ENCODE results near the gene MED9.

MED9 gene

DNA sequence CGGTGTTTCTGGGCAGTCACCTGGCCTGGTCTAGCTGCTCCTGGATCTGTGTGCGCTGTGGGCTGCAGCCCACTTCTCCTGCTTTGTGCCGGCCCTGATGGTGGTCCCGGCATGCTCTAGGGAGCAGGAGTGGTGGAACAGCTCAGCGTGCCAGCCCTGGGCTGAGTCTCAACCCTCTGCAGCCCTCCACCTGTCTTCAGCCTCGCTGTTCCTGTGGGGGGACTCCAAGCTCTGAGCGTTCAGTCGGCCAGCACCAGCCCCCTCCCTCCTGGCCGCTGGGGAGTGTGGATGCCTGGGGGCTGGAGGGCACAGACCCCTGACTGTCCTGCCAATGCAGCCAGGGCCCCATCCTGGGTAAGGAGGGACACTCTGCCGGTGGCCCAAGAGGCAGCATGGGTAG is 43.1 kb downstream of the MED9 start:
- no peak for DNase-seq

DNA sequence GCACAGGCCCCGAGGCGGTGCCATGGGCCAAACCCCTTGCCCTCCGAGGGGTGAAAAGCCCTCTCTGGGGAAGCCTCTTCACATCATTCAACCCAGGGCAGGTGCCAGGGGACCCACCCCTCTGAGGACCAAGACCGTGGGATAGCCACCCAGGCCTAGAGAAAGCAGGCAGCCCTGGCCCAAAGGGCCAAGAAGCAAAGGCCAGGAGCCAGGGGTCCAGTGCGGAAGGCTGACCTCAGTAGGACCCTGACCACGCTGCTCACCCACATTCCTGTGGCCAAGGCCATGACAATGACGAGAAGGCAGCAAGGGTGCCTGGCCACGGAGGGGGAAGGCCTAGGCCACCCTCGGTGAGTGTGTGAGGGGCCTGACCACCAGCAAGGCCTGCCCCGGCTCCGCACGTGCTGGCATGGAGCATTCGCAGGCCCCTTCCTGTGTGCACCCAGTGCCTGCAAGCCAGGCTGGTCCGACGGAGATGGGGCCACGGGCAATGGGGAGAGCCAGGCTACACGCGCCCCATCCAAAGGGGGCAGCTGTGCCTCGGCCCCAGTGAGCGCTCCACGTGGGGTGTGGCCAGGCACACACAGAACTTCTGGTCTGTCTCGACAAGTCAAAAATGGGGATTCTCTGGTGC is 43.9 kb downstream of the MED9 start:
- DNase-seq, result no peak

DNA sequence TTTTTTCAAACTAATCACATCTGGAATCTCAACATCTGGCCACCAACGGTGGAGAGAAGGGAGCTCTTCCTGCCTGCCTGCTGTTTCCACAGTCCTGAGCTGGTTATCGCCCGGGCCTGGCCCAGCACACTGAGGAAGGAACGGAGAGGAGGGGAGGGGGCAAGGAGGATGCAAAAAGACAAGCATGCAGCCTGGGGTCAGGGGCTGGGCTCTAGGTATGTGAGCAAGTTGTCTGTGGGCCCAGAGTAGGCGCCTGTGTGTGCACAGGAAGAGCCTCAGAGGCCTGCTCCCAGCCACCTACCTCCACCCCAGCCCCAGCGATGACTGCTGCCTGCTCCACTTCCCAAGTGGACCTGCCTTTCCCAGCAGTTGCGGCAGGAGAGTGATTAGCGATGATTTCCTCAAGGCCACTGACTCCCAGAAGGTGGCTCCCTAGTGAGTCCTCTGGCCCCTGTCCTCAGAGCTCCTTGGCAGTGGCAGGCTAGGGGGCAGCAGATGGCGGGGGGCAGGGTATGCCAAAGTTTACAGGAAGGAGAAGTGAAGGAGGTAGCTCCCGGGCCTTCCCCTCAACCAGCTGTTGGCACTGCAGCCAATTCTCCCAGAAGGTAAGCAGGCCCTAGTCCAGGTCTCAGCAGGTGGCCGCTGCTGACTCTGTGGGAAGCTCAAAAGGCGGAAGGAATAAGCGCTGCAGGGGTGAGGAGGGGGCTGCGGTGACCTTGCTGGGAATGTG is 46.4 kb downstream of the MED9 start:
- DNase-seq, result no peak

DNA sequence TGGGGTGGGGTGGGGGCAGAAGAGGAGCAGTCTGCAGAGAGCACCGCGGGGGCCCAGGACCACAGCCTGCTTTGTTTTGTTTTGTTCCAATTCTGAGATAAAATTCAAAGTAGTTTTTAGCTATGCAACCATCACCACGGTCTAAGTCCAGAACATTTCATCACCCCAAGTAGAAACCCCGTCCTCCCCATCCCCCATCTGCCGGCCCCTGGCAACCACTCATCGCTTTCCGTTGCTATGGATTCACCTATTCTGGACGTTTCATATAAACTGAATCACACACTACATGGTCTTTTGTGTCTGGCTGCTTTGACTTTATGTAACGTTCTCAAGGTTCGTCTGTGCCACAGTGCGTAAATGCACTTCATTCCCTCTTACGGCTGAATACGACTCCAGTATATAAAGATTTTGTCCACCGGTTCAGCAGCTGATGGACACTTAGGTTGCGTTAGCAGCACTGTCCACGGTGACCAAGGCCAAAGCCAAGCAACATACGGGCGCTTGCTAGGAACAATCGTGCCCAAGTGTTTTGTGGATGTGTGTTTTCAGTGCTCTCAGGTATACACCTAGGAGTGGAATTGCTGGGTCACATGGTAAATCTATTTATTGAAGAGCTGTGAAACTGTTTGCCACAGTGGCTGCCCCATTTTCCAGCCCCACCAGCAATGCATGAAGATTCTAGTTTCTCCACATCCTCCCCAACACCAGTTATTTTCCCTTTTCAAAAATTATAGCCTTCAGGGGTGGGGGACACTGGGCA is 47.1 kb downstream of the MED9 start:
- DNase-seq, result no peak

DNA sequence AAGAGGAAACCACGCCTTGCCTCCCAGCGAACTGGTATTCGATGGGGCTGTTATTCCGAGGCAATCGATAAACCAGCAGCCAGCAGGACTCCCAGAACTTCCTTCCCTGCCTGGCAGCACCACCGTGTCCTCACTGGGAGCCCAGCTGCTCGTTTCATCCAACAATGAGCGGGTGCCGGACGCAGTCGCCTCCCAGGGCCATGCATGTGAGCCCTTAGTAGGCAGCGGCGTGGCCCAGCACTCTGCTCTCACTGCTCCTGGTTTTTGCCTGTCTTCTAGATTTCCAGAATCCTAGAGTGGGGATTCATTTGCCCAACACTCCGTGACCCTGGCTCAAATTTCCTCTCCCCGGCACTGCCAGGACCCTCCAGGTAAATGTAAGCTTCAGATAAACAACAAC is 48.5 kb downstream of the MED9 start:
- DNase-seq, result no peak

DNA sequence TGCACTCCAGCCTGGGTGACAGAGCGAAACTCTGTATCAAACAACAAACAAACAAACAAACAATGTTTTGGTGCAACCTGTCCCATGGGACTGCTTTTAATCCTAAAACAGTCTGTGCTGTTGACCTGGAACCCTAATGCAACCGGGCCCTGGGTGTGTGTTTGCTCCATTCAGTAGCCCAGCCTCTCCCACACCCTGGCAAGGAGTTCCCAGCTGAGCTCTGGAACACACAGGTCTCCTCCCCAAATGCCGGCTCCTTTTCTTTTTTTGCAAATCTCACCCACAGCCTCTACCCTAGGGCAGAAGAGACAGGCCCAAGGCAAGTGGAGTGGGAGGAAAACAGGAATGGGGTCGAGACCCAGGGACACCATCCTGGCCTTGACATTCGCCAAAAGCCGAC is 49.2 kb downstream of the MED9 start:
- DNase-seq, result no peak

DNA sequence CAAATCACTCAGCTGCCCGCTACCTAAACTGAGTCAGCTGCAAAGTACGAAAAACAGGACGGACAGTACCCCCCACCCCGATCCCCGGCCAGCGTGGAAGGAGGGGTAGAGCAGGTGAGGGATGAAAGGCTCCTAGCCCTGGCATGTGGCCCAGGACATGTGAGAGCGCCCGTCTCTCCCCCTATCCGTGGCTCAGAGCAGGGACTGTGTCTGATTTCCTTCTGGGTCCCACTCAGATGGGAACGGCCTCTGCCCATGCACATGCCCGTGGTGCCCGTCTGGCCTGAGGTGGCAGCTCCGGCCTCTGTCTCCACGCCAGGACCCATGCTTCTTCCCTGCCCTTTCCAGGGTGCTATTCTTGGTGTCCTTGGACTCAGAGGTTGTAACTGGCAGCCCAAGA is 49.6 kb downstream of the MED9 start:
- no peak for DNase-seq

DNA sequence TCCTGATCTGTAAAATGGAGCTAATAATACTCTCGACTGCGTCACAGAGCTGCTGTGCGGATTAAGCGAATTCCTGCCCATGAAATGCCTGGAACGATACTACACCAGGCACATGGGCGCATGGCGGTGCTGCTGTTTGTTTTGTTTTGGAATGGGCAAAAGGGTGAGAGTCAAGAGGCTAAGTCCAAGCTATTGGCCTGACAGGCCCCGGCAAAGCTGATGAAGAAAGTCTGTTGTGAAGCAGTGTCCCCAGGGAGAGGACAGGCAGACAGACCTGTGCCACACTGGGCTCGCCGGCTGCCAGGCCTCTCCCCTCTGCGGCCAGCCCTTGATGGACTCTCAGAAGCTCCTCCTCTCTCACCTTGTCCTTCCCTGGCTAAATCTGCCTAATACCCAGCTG is 50.7 kb downstream of the MED9 start:
- DNase-seq, result no peak

DNA sequence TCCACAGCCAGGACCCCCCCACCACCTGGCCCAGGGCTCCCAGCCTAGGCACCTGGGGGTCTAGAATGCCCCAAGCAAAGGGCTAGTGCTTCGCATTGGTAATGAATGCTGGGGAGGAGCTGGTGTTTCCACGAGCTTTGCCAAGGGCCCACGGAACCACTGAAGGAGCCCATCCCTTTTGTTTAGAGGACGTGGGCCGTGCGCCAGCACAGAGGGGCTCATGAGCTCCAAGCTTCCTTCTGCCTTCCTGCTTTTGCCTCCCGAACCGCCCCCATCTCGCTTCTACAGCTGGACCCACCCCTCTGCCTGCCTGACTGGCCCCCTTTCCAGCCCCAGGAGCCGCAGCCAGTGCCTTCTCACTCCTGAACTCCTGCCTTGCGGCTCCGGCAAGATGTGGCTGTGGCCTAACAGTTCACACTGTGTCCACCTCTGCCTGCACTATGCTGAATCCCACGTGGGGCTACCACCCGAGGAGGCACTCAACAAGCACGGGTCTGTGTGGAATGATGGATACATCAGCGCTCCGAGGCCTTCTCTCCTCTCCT is 51.2 kb downstream of the MED9 start:
- DNase-seq, result no peak

DNA sequence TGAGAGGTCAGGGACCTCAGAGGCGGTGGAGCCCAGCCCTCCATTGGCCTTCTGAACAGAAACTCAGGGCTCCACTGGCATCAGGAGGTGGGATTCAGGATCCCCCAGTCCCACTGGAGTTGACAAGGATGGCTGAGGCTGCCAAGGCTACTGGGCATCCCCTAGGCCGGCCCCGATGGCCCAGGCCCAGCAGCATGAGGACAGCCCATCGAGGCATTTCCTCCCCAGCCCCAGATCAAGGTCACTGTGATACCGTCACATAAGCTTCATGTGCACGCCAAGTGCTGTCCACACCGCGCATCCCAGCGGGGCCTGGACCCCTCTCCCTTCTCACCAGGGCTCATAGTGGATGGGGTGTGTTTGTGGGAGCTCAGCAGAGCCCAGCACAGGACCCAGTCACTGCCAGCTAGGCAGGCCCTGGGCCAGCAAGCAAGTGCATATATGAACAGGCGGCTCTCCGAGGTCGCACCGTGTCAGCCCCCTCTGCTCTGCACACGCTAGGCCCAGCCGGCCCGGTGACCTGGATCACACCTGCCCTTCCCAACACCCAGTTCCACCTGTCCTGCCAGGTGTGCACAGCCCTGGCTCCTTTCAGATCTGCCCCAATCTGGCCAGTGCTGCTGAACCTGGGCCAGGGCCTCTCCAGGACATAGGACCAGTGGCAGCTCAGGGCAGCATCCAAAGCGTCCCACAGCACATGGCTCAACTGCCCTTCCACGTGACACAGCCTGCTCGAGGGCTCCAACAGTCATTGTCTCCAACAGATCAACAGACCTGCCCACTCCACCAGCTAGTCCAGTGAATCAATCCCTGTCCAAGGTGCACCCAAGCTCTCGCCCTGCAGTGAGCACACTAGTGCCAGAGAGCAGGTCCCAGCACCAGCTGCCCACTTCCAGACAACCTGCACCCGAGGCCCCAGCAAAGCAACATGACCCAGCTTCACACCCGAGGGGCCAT is 52.2 kb downstream of the MED9 start:
- DNase-seq, result no peak

DNA sequence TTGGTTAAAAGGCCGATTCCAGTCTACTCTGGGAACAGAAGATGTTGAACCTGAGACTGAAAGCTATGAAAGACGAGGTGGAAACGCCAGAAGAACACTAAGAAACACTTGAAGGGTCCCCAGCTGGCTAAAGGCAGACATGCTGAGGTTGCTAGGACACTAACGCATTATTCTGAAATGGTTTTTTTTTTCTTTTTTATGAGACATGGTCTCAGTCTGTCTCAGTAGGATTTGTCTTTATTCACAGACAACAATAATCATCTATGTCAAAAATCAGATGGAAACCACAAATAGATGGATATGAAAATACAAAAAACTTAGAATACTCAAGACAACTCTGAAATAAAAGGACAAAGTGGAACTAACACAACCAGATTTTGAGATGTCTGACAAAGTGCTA is 54.4 kb downstream of the MED9 start:
- no peak for DNase-seq

DNA sequence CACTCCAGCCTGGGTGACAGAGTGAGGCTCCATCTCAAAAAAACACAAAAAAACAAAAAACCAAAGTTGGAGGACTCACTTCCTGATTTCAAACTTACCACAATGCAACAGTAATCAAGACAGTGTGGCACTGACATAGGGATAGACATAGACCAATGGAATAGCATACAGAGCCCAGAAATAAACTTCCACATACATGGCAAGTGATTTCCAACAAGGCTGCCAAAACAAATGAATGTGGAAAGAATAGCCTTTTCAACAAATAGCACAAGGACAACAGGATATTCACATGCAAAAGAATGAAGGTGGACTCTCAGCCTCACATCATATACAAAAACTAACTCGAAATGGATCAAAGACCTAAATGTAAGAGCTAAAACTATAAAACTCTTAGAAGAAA is 56.2 kb downstream of the MED9 start:
- no peak for DNase-seq

DNA sequence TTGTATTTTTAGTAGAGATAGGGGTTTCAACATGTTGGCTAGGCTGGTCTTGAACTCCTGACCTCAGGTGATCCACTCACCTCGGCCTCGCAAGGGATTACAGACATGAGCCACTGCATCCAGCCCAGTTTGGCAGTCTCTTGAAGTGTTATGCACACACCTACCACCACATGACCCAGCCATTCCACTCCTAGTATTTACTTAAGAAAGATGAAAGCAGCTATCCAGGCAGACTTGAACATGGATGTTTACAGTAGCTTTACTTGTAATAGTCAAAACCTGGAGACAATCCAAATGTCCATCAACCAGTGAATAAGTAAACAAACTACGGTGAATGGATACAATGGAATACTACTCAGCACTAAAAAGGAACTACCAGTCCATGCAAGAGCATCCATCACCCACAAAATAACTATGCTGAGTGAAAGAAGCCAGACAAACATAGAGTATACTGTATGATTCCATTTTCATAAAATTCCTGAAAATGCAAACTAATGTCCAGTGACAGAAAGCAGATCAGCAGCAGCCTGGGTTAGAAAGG is 57.2 kb downstream of the MED9 start:
- no peak for DNase-seq

DNA sequence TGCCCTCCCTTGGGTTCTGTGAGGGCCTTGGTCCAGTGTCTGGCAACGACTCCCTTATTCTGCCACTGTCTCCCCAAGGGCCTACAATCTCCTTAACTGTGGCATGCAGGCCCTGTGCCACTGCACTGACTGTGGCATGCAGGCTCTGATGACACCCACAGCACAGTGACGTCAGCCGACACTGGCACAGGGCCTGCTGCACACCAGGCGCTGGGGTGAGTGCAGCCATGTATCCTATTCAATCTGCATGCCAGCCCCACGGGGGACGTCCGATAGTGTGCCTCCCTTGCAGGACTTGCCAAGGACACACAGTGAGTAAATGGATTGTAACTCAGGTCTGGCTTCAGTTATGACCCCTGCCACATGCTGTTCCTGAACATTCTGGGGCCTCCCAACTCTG is 59.2 kb downstream of the MED9 start:
- DNase-seq, result no peak

DNA sequence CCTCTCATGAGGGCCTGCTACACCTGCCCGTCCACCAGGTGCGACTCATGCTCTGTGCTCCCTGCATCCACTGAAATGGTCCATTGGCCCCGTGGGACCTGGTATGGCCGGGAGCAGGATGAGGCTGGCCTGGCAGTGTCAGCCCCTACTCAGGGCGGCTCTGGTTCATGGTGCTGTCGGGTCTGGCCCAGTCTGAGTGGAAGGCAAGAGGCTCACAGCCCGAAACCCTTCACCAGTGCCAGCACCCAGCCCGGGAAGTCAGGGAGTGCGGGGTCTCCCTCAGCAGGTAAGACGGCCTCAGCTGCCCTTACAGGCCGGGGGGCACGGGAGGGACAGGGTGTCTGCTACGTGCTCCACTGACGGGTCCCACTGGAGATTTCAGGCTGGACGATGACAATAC is 59.9 kb downstream of the MED9 start:
- DNase-seq, result no peak

DNA sequence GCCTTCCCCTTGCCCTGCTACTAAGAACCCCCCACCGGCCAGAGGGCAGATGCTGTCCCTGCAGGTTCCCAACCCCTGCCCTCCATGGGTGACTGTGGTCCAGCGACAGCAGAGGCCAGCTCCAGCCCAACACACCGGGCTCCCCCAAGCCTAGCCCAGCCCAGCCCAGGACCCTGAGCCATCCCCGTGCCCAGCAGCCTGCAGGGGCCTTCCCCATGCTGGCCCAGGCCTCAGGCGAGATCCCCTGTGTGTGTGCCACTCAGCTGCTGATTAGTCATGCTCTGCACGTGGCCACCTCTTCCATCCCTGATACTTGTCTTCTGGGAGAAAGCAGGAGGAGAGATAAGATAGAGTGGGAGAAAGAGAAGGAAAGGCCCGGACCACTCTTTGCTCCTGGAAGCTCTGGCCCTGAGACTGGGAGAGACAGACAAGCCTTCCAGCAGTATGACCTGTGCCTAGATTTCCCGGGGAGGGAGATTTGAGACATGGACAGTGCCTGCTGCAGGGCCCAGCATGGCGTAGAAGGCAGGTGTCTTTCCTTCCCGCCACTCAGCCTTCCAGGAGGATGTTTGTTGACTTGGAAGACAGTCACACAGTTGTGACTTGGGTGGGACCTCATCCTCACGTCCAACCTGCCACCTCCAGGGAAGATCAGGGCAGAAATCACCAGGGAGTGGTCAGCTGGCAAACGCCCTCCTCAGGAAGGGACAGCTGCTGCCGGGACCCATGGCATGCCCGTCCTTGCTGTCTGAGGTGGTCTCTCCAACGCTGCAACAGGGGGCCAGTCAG is 60.7 kb downstream of the MED9 start:
- no peak for DNase-seq

DNA sequence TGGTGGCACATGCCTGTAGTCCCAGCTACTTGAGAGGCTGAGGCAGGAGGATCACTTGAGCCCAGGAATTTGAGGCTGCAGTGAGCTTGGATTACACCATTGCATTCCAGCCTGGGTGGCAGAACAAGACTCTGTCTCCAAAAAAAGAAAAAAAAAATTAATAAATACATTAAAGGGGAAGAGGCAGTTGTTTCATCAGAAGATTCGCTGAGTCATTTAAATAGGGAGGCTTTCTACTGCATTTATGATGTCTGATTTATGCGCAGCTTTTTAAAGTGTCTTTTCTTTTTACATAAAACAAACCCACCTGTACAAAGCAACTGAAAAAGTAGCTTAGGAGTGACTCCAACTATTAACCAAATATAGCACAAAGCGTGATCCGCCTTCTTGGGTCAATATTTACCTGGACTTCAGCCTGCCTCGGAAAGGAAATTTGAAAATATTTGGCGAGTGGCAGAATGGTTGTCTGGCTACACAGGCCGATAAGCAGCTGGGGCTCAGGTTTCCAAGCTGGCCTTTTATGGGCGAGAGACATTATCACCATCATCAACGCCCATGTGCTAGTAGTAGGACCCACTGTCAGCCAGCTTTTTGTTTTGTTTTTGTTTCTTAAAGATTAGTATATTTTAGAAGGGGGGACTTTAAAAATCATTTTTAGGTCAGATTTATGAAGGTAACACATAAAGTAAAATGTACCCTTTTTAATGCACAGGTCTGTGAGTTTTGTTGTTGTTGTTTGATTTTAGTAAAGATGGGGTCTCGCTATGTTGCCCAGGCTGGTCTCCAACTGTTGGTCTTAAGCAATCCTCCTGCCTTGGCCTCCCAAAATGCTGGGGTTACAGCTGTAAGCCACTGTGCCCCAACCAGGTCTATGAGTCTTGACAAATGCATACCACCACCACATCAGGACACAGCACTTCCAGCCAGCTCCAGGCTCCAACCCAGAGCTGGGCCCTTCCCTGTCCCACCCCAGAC is 61.9 kb downstream of the MED9 start:
- DNase-seq, result no peak

DNA sequence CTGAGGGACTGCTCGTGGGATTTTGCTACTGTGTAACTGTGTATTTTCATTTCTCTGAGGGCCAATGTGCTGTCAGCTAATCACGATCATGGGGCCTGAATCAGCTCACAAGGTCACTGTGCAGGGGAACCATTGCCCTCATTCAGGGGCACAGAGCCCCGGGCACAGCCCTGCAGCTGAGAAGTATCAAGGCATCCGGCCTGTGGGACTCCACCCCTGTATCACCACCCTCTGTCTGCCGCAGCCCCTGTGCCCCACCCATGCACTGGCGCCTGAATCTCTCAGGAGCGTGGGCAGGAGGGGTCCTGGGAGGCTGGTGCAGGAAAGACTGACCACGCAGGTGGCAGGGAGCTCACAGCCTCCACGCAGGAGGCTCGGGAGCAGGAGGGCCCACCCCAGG is 62.8 kb downstream of the MED9 start:
- no peak for DNase-seq

DNA sequence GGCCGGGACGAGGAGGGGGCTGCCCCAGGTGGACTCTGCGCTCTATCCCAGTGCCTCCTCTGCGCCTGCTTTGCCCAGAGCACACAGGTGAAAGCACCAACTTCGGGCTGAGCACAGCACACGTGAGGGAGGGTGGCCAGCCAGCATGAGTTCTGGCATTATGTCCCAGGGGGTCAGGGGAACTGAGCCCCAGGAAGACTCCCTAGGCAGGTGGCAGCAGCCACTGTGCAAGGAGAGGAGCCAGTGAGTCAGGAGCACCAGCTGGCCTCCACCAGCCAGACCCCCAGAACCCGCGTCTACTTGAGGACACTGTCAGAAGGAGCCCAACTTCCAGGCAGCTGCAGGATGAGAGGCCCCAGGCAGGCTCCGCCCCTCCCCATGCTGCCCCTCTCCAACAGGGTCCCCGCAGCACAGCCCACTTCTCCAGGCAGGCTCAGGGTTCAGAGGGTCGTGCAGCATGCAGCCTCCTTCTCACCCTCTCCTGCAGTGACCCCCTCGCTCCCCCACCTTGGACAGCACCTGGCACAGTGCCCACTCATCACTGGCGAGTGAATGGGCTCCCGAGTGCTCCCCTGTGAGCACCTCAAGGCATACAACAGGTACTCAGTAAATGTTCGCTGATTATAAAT is 63.6 kb downstream of the MED9 start:
- DNase-seq, result no peak
